ENCODE results near the gene OSBPL5. TPM values are rescaled to one million over a fixed set of nuclear protein-coding genes. Genes with fewer than 3 reads are reported as not detected.
A peak's percentile ranks its signal among the peaks of the same experiment; 100 is the strongest.

Gene OSBPL5
- polyA plus RNA-seq, 3 donors: 3.1 to 30.3 (median 6.8) TPM

GRCh38 chr11:3186166-3186953, 21.2 kb upstream of the OSBPL5 start:
- Histone ChIP-seq H3K36me3 (replicated peaks in 1 of 2; ENCODE audit: control insufficient read depth in 1 of 2, insufficient read depth in 2 of 2, low read length in 2 of 2) (no peaks in the 10 kb centered on the region), H3K9ac (ENCODE audit: insufficient read depth, low read length, poor library complexity, severe bottlenecking) (no peak overlapping the region), H4K20me1 (ENCODE audit: insufficient read depth, low read length) (no peaks in the 10 kb centered on the region), H3K4me1 (ENCODE audit: control insufficient read depth in 1 of 2, insufficient read depth in 2 of 2, low read length in 2 of 2) (no peaks in the 10 kb centered on the region), H3K9me3 (replicated peaks in 1 of 2; ENCODE audit: control insufficient read depth in 1 of 2, insufficient read depth in 1 of 2, low read length in 2 of 2) (peaks cover 0 to 8% of the 10 kb centered on the region in 2 donors), H3K27ac (ENCODE audit: low read depth in 1 of 2, low read length in 2 of 2) (no peak overlapping the region), H3K4me3 (replicated peaks in 1 of 3; ENCODE audit: low read depth in 2 of 3, low read length in 3 of 3) (no peak overlapping the region), H3K4me2 (replicated peaks; ENCODE audit: extremely low read depth, low read length, poor library complexity, severe bottlenecking) (no peak overlapping the region), H3K27me3 (ENCODE audit: control insufficient read depth in 2 of 2, insufficient read depth in 2 of 2, low read length in 2 of 2) (no peaks in the 10 kb centered on the region), H2AFZ (ENCODE audit: insufficient read depth, low read depth, low read length, poor library complexity, severe bottlenecking) (no peak overlapping the region), H3K79me2 (ENCODE audit: insufficient read depth, low read length) (no peaks in the 10 kb centered on the region)
- H3K4me3 Mint-ChIP-seq: no peak overlapping the region
- H3K27ac Mint-ChIP-seq: no peak overlapping the region
- H3K4me1 Mint-ChIP-seq: no peaks in the 10 kb centered on the region
- intact Hi-C loops (cut with micrococcal nuclease): no loop called here
- H3K9me3 Mint-ChIP-seq: peaks cover 7 to 26% (median 15%) of the 10 kb centered on the region in 7 donors
- 98% methylated on average over 8 of the region's 11 CpGs for WGBS (ENCODE audit: insufficient coverage)
- no peak for TF ChIP-seq CTCF (IDR thresholded peaks at IDR 0.05)
- DNase-seq: no peak
- H3K36me3 Mint-ChIP-seq: no peaks in the 10 kb centered on the region
- peaks cover 0 to 7% (median 4%) of the 10 kb centered on the region in 3 donors for H3K27me3 Mint-ChIP-seq (ENCODE audit: low read depth in 3 of 3)

GRCh38 chr11:3184732-3185347, 19.7 kb upstream of the OSBPL5 start:
- Histone ChIP-seq H3K4me1 (ENCODE audit: control insufficient read depth in 1 of 2, insufficient read depth in 2 of 2, low read length in 2 of 2) (no peaks in the 10 kb centered on the region), H3K9ac (ENCODE audit: insufficient read depth, low read length, poor library complexity, severe bottlenecking) (no peak overlapping the region), H3K4me2 (replicated peaks; ENCODE audit: extremely low read depth, low read length, poor library complexity, severe bottlenecking) (no peak overlapping the region), H4K20me1 (ENCODE audit: insufficient read depth, low read length) (no peaks in the 10 kb centered on the region), H2AFZ (ENCODE audit: insufficient read depth, low read depth, low read length, poor library complexity, severe bottlenecking) (no peak overlapping the region), H3K27ac (ENCODE audit: low read depth in 1 of 2, low read length in 2 of 2) (no peak overlapping the region), H3K4me3 (replicated peaks in 1 of 3; ENCODE audit: low read depth in 2 of 3, low read length in 3 of 3) (no peak overlapping the region), H3K79me2 (ENCODE audit: insufficient read depth, low read length) (no peaks in the 10 kb centered on the region), H3K36me3 (replicated peaks in 1 of 2; ENCODE audit: control insufficient read depth in 1 of 2, insufficient read depth in 2 of 2, low read length in 2 of 2) (no peaks in the 10 kb centered on the region), H3K9me3 (replicated peaks in 1 of 2; ENCODE audit: control insufficient read depth in 1 of 2, insufficient read depth in 1 of 2, low read length in 2 of 2) (peaks cover 0 to 8% of the 10 kb centered on the region in 2 donors), H3K27me3 (ENCODE audit: control insufficient read depth in 2 of 2, insufficient read depth in 2 of 2, low read length in 2 of 2) (no peaks in the 10 kb centered on the region)
- Mint-ChIP-seq H3K4me3 (no peak overlapping the region), H3K27me3 (ENCODE audit: low read depth in 3 of 3) (peaks cover 0 to 9% (median 4%) of the 10 kb centered on the region in 3 donors), H3K36me3 (no peaks in the 10 kb centered on the region), H3K27ac (peak overlapping the region in 2 of 7 donors; percentile 10 to 75), H3K9me3 (peaks cover 10 to 39% (median 19%) of the 10 kb centered on the region in 7 donors), H3K4me1 (no peaks in the 10 kb centered on the region)
- TF ChIP-seq CTCF (IDR thresholded peaks at IDR 0.05): no peak
- intact Hi-C loops (cut with micrococcal nuclease): no loop called here
- DNase-seq: no peak
- WGBS (ENCODE audit: insufficient coverage): 100% methylated on average over 1 of the region's 11 CpGs
